Measurements from ENCODE around the gene DIO1. TPM values are rescaled to one million over a fixed set of nuclear protein-coding genes. Genes with fewer than 3 reads are reported as not detected.
A peak's percentile ranks its signal among the peaks of the same experiment; 100 is the strongest.

Gene DIO1
- total and polyA plus RNA-seq, 4 experiments from 2014 or later, result not detected

GRCh38 chr1:53936430-53936829 lies 42.4 kb downstream of the DIO1 start:
- POLR2A ChIA-PET (ENCODE audit: partially characterized antibody), result interaction anchor here (3.3 kb wide), 1 partner anchor 9 kb away, joined by 13 read pairs; the partner anchor contains the start of genes IFT25 and LRRC42
- Histone ChIP-seq H3K4me1 (ENCODE audit: insufficient read depth, low read length) (no peaks in the 10 kb centered on the region), H3K36me3 (ENCODE audit: insufficient read depth, low read length) (peaks cover 10% of the 10 kb centered on the region), H3K9me3 (ENCODE audit: control insufficient read depth in 1 of 2, low read length in 2 of 2) (peaks cover 0 to 5% of the 10 kb centered on the region in 2 donors), H3K27ac (ENCODE audit: low read depth, low read length) (no peak overlapping the region), H3K4me3 (ENCODE audit: low read length in 2 of 2) (no peak overlapping the region), H3K27me3 (ENCODE audit: insufficient read depth, low read length) (no peaks in the 10 kb centered on the region)
- Mint-ChIP-seq H3K27ac (no peak overlapping the region), H3K9me3 (peaks cover 0 to 2% (median 0%) of the 10 kb centered on the region in 8 donors), H3K4me1 (peaks cover 9 to 20% (median 11%) of the 10 kb centered on the region in 4 donors), H3K4me3 (peak overlapping the region in 1 of 8 donors; percentile 31), H3K36me3 (peaks cover 30 to 38% of the 10 kb centered on the region in 2 donors), H3K27me3 (no peaks in the 10 kb centered on the region)
- intact Hi-C loops (cut with micrococcal nuclease), result no loop called here
- CTCF ChIA-PET (ENCODE audit: partially characterized antibody), result interaction anchor here (1.1 to 1.4 kb wide), 2 partner anchors 9 to 23 kb away, joined by 3 to 5 read pairs; partner anchors contain the start of genes IFT25 and LRRC42
- DNase-seq, result no peak

GRCh38 chr1:53938136-53938830 lies 44.3 kb downstream of the DIO1 start:
- Mint-ChIP-seq H3K27ac (peak overlapping the region in 1 of 7 donors; percentile 47), H3K4me3 (no peak overlapping the region), H3K9me3 (peaks cover 0 to 2% (median 0%) of the 10 kb centered on the region in 8 donors), H3K27me3 (no peaks in the 10 kb centered on the region), H3K36me3 (peaks cover 28 to 37% of the 10 kb centered on the region in 2 donors), H3K4me1 (peaks cover 17 to 29% (median 22%) of the 10 kb centered on the region in 4 donors)
- ChIA-PET POLR2A (ENCODE audit: partially characterized antibody) (no interaction called here), CTCF (ENCODE audit: partially characterized antibody) (no interaction called here)
- Histone ChIP-seq H3K27me3 (ENCODE audit: insufficient read depth, low read length) (no peaks in the 10 kb centered on the region), H3K9me3 (ENCODE audit: control insufficient read depth in 1 of 2, low read length in 2 of 2) (peaks cover 0 to 5% of the 10 kb centered on the region in 2 donors), H3K4me3 (ENCODE audit: low read length in 2 of 2) (no peak overlapping the region), H3K27ac (ENCODE audit: low read depth, low read length) (no peak overlapping the region), H3K36me3 (ENCODE audit: insufficient read depth, low read length) (peaks cover 10% of the 10 kb centered on the region), H3K4me1 (ENCODE audit: insufficient read depth, low read length) (peaks cover 15% of the 10 kb centered on the region)
- intact Hi-C loops (cut with micrococcal nuclease), result no loop called here
- no peak for DNase-seq

- H3K36me3 Mint-ChIP-seq, result peaks cover 13 to 22% of the 10 kb centered on the region in 2 donors
- intact Hi-C loops (cut with micrococcal nuclease), result loop anchor here (10.0 kb wide), 1 partner anchor 542 kb away; no protein-coding TSS in a partner anchor
- no peaks in the 10 kb centered on the region for H3K9me3 Mint-ChIP-seq
- no peak for DNase-seq
- H3K4me1 ChIP-seq (ENCODE audit: insufficient read depth, low read length), result peaks cover 39% of the 10 kb centered on the region
- no peaks in the 10 kb centered on the region for H3K9me3 ChIP-seq (ENCODE audit: control insufficient read depth in 1 of 2, low read length in 2 of 2)
- ChIA-PET CTCF (ENCODE audit: partially characterized antibody) (interaction anchor here (0.8 to 1.0 kb wide), 2 partner anchors 13 to 82 kb away, joined by 3 read pairs; no protein-coding TSS in a partner anchor), POLR2A (ENCODE audit: partially characterized antibody) (no interaction called here)
- H3K36me3 ChIP-seq (ENCODE audit: insufficient read depth, low read length), result peaks cover 5% of the 10 kb centered on the region
- no peaks in the 10 kb centered on the region for H3K27me3 ChIP-seq (ENCODE audit: insufficient read depth, low read length)
- no peak overlapping the region for H3K27ac Mint-ChIP-seq
- no peak overlapping the region for H3K4me3 ChIP-seq (ENCODE audit: low read length in 2 of 2)
- no peak overlapping the region for H3K27ac ChIP-seq (ENCODE audit: low read depth, low read length)
- H3K4me1 Mint-ChIP-seq, result peaks cover 28 to 57% (median 48%) of the 10 kb centered on the region in 4 donors
- peak overlapping the region in 2 of 8 donors; percentile 36 to 46 for H3K4me3 Mint-ChIP-seq
- no peaks in the 10 kb centered on the region for H3K27me3 Mint-ChIP-seq
Measured at GRCh38 chr1:53942127-53942957, 48.4 kb downstream of the DIO1 start.

GRCh38 chr1:53943090-53943489 lies 49.1 kb downstream of the DIO1 start:
- Mint-ChIP-seq H3K9me3 (no peaks in the 10 kb centered on the region), H3K4me1 (peaks cover 29 to 63% (median 50%) of the 10 kb centered on the region in 4 donors), H3K4me3 (peak overlapping the region in 7 of 8 donors; percentile 8 to 72 (median 27)), H3K27me3 (no peaks in the 10 kb centered on the region), H3K27ac (peak overlapping the region in 2 of 7 donors; percentile 28 to 85), H3K36me3 (peaks cover 5 to 15% of the 10 kb centered on the region in 2 donors)
- Histone ChIP-seq H3K27ac (ENCODE audit: low read depth, low read length) (no peak overlapping the region), H3K9me3 (ENCODE audit: control insufficient read depth in 1 of 2, low read length in 2 of 2) (no peaks in the 10 kb centered on the region), H3K4me3 (ENCODE audit: low read length in 2 of 2) (no peak overlapping the region), H3K27me3 (ENCODE audit: insufficient read depth, low read length) (no peaks in the 10 kb centered on the region), H3K36me3 (ENCODE audit: insufficient read depth, low read length) (no peaks in the 10 kb centered on the region), H3K4me1 (ENCODE audit: insufficient read depth, low read length) (peaks cover 41% of the 10 kb centered on the region)
- no peak for DNase-seq
- ChIA-PET POLR2A (ENCODE audit: partially characterized antibody) (no interaction called here), CTCF (ENCODE audit: partially characterized antibody) (interaction anchor here (1.5 kb wide), 1 partner anchor 13 kb away, joined by 4 read pairs; no protein-coding TSS in a partner anchor)
- intact Hi-C loops (cut with micrococcal nuclease), result loop anchor here (10.0 kb wide), 1 partner anchor 542 kb away; no protein-coding TSS in a partner anchor

GRCh38 chr1:53943490-53944043 lies 49.6 kb downstream of the DIO1 start:
- ChIA-PET POLR2A (ENCODE audit: partially characterized antibody) (no interaction called here), CTCF (ENCODE audit: partially characterized antibody) (interaction anchor here (1.5 kb wide), 1 partner anchor 13 kb away, joined by 4 read pairs; no protein-coding TSS in a partner anchor)
- peak overlapping the region; percentile 49 to 95 (median 70) for H3K4me3 Mint-ChIP-seq

GRCh38 chr1:53944469-53945182 lies 50.6 kb downstream of the DIO1 start:
- no peaks in the 10 kb centered on the region for H3K36me3 ChIP-seq (ENCODE audit: insufficient read depth, low read length)
- Mint-ChIP-seq H3K4me1 (peaks cover 29 to 66% (median 49%) of the 10 kb centered on the region in 4 donors), H3K36me3 (peaks cover 0 to 7% of the 10 kb centered on the region in 2 donors), H3K4me3 (peak overlapping the region; percentile 93 to 99 (median 96)), H3K9me3 (no peaks in the 10 kb centered on the region), H3K27ac (peak overlapping the region; percentile 85 to 98 (median 95)), H3K27me3 (no peaks in the 10 kb centered on the region)
- intact Hi-C loops (cut with micrococcal nuclease), result loop anchor here (1.0 to 10.0 kb wide), 2 partner anchors 109 to 540 kb away; partner anchors contain the start of genes TCEANC2 and TMEM59
- peaks cover 44% of the 10 kb centered on the region for H3K4me1 ChIP-seq (ENCODE audit: insufficient read depth, low read length)
- peak in 2 of 5 donors; percentile 1 to 5 for DNase-seq
- ChIA-PET POLR2A (ENCODE audit: partially characterized antibody) (interaction anchor here (0.9 to 2.3 kb wide), 17 partner anchors 9 to 706 kb away, joined by 3 to 25 read pairs (median 6); partner anchors contain the start of genes CYB5RL, MAGOH, MRPL37 and NDC1), CTCF (ENCODE audit: partially characterized antibody) (interaction anchor here (0.8 to 2.9 kb wide), 9 partner anchors 12 to 463 kb away, joined by 3 to 24 read pairs (median 6); partner anchors contain the start of gene YIPF1)
- H3K27ac ChIP-seq (ENCODE audit: low read depth, low read length), result peak overlapping the region; percentile 82
- H3K9me3 ChIP-seq (ENCODE audit: control insufficient read depth in 1 of 2, low read length in 2 of 2), result no peaks in the 10 kb centered on the region
- H3K4me3 ChIP-seq (ENCODE audit: low read length in 2 of 2), result peak overlapping the region; percentile 63 to 87
- no peaks in the 10 kb centered on the region for H3K27me3 ChIP-seq (ENCODE audit: insufficient read depth, low read length)

More at GRCh38 chr1:53943490-53944043, 49.6 kb downstream of the DIO1 start:
- H3K4me1 ChIP-seq (ENCODE audit: insufficient read depth, low read length), result peaks cover 44% of the 10 kb centered on the region
- DNase-seq, result no peak
- H3K27ac ChIP-seq (ENCODE audit: low read depth, low read length), result no peak overlapping the region
- Mint-ChIP-seq H3K4me1 (peaks cover 29 to 67% (median 50%) of the 10 kb centered on the region in 4 donors), H3K36me3 (peaks cover under 1 to 10% of the 10 kb centered on the region in 2 donors), H3K27me3 (no peaks in the 10 kb centered on the region), H3K9me3 (no peaks in the 10 kb centered on the region), H3K27ac (peak overlapping the region in 3 of 7 donors; percentile 25 to 85 (median 57))
- no peaks in the 10 kb centered on the region for H3K27me3 ChIP-seq (ENCODE audit: insufficient read depth, low read length)
- intact Hi-C loops (cut with micrococcal nuclease), result loop anchor here (10.0 kb wide), 1 partner anchor 541 kb away; no protein-coding TSS in a partner anchor
- no peak overlapping the region for H3K4me3 ChIP-seq (ENCODE audit: low read length in 2 of 2)
- no peaks in the 10 kb centered on the region for H3K9me3 ChIP-seq (ENCODE audit: control insufficient read depth in 1 of 2, low read length in 2 of 2)
- H3K36me3 ChIP-seq (ENCODE audit: insufficient read depth, low read length), result no peaks in the 10 kb centered on the region

All from CD4-positive, alpha-beta memory T cell (primary cell).